AG09309 (cell line): ENCODE results near the gene KCNJ5.
A peak's percentile ranks its signal among the peaks of the same experiment; 100 is the strongest.

Source experiments
- DNase-seq: peaks from one replicate; pipeline ENCODE4 v3.0.0-alpha.2; 2010; ENCODE audit warnings: low read depth
- H3K4me3 ChIP-seq: 2 replicates; pipeline ENCODE4 v1.5.1; 2011; ENCODE audit warnings: mild to moderate bottlenecking, low read depth, low read length, moderate library complexity; ENCODE audit not compliant: control insufficient read depth
- CTCF ChIP-seq: IDR thresholded peaks from 2 replicates; pipeline ENCODE4 v1.5.1; 2011; ENCODE audit warnings: mild to moderate bottlenecking, low read depth, low read length, inconsistent platforms; ENCODE audit not compliant: insufficient read depth, control insufficient read depth; ENCODE audit errors: missing control alignments

Gene KCNJ5

DNA sequence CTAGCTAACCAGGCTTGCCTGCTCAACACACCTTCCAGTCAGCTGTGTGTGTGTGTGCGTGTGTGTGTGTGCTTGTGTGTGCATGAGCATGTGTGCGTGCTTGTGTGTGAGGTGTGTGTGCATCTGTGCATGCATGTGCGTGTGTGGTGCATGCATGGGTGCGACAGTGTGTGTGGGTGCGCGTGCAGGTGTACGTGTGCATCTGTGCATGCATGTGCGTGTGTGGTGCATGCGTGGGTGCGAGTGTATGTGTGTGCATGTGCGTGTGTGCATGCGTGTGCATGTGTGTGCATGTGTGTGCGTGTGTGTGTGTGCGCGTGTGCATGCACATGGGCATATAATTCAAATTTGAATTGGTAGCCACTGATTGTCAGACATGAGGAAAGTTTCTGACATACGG lies 62.0 kb downstream of the KCNJ5 start:
- H3K4me3 ChIP-seq = no peak overlapping the region
- no peak for DNase-seq
- no peak for TF ChIP-seq CTCF

GRCh38 chr11:128955636-128956035 lies 64.5 kb downstream of the KCNJ5 start:
- no peak overlapping the region for H3K4me3 ChIP-seq
- TF ChIP-seq CTCF = no peak
- no peak for DNase-seq

DNA sequence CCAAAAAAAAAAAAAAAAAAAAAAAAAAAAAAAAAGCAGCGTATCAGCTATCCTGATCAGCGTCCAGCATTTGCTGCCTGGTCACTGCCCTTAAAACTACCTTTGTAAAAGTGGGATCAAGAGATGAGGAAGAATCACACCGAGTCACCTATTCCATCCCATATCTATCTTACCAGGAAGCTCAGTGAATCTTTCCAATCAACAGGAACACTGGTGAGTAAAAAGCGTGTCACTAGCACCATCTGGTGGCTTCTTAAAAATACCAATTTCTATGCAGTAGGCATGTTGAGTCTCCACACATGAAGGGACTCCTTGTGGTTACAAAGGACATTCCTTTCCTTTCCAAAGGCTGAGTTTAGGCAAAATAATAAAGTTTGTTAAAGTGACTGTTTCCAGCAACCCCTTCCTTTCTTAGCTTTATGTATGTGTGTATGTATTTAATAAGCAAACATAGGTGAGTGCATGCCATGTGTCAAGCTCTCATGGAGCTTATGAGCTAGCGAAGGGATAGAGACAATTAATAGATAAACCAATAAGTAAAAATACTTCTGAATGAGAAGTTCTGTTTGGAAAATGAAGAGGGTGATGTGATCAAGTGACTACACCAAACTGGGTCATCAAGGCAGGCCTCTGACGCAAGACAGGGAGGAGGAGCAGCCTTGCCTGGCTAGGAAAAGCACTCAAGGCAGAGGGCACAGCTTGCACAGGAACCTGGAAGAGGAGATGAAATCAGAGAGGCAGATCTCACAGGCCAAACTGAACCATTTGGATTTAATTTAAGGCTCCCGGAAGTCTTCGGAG lies 65.4 kb downstream of the KCNJ5 start:
- TF ChIP-seq CTCF = peak; percentile 67
- no peak overlapping the region for H3K4me3 ChIP-seq
- DNase-seq = peak; percentile 24

- DNase-seq = no peak
- no peak overlapping the region for H3K4me3 ChIP-seq
- no peak for TF ChIP-seq CTCF
Measured at GRCh38 chr11:128957202-128957482, 66.0 kb downstream of the KCNJ5 start.

DNA sequence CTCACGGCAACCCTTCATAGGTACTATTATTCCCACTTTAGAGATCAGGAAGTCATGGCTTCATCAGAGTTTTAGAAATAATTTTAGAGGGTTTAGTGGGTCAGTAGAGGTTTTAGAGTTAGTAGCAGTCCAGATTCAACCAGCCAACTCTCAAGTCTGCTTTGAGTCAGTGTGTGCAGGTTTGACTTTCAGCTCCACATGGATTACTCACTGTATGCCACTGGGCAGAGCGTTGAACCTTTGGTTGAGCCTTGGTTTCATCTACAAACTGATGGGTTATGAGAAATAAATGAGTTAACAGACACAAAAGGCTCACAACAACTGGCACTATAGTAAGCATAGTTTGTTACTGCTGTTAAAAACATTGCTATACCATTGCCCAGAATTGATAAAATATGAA lies 70.5 kb downstream of the KCNJ5 start:
- no peak for TF ChIP-seq CTCF
- no peak overlapping the region for H3K4me3 ChIP-seq
- DNase-seq = no peak

DNA sequence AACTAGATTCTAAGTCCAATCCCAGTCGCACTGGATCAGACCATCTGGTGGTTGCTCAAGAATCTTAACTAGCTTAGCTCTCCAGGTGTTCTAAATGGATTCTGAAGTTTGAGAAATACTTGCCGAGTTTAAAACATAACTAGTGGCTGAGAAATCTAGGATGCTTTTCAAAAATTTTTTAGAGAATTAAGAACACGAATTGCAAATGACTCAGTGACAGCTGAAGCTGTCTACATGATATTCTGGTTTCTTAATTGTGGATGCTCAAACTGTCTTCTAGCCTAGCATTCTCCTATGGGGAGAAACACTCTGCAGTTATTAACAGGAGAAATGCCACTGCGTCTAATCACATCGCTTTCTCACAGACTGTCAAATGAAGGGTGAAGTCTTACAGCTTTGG lies 71.7 kb downstream of the KCNJ5 start:
- no peak for DNase-seq
- no peak overlapping the region for H3K4me3 ChIP-seq

More for the DNA sequence above, 71.7 kb downstream of the KCNJ5 start:
- no peak for TF ChIP-seq CTCF
